ENCODE measurements around the gene DUS2.

DUS2 gene

DNA sequence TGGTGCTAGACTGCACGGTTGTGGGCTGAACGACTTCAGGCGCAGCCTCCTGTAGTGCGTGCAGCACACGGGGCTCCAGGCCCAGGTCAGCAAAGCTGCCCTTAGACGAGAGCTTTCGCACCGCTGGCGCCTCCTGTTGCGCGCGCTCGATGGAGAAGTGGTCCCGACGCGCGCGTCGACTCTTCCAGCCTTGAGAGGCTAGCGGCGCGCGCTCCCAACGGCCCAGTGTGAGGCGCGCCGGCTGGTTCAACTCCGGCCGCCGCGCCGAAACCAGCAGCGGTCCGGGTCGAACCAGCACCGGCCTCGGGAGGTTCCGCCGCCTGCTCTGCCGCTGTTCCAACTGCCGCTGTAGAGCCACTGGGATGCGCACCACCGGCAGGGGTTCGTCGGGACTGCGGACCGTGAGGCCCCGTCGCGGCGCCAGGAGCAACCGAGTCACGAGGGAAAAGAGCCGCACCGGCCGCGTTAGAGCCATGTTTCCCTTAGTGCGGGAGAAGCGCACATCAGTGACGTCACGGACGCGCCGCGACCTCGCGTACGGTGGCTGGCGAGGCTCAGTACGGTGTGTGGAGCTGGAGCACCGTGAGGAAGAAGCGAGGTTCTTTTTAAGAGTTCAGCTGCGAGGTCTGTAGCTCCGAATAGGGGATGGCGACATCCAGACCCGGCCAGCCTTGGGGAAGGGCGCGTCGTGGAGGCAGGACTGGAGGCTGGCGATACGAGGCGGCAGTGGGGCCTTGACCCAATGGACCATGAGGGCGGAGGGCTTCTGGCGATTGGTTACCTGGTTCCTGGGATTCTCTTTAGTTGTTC, at the start of gene DUS2, which contains the start of gene DDX28 (continued):
- TF ChIP-seq SP3 (tag by site-specific recombination; IDR thresholded peaks at IDR 0.05) (peak; percentile 31; the same call in 1 of the 2 replicates), OSR2 (tag by site-specific recombination; IDR thresholded peaks at IDR 0.05) (no peak), ZNF76 (tag by site-specific recombination; IDR thresholded peaks at IDR 0.05; ENCODE audit: borderline replicate concordance, low read depth) (peak; percentile 84), ZNF24 (tag by site-specific recombination; IDR thresholded peaks at IDR 0.05) (peak; percentile 52; the same call in 1 of the 2 replicates), KLF9 (tag by site-specific recombination; IDR thresholded peaks at IDR 0.05; ENCODE audit: low read depth) (peak; percentile 25; the same call in 1 of the 2 replicates), OVOL3 (tag by site-specific recombination; IDR thresholded peaks at IDR 0.05) (peak; percentile 78; the same call in 1 of the 2 replicates), ZNF530 (tag by site-specific recombination; IDR thresholded peaks at IDR 0.05; ENCODE audit: low read depth) (no peak), ZNF596 (tag by site-specific recombination; IDR thresholded peaks at IDR 0.05) (no peak), ZNF121 (tag by site-specific recombination; IDR thresholded peaks at IDR 0.05) (peak; percentile 74), ZSCAN23 (tag by site-specific recombination; IDR thresholded peaks at IDR 0.05) (0 out of 2 replicates have a peak, but pooled peaks have one; percentile 35), ZNF2 (tag by site-specific recombination; IDR thresholded peaks at IDR 0.05) (peak; percentile 91), ZNF175 (tag by site-specific recombination; IDR thresholded peaks at IDR 0.05) (no peak), ZNF394 (tag by site-specific recombination; IDR thresholded peaks at IDR 0.05; ENCODE audit: borderline replicate concordance) (peak; percentile 93), ZNF133 (tag by site-specific recombination; IDR thresholded peaks at IDR 0.05) (no peak), SP7 (tag by site-specific recombination; IDR thresholded peaks at IDR 0.05) (peak; percentile 81), ZNF561 (tag by site-specific recombination; IDR thresholded peaks at IDR 0.05; ENCODE audit: borderline replicate concordance) (peak; percentile 72; the same call in 1 of the 2 replicates), ZNF664 (tag by site-specific recombination; IDR thresholded peaks at IDR 0.05) (no peak)
- TF ChIP-seq, protein P1, sequence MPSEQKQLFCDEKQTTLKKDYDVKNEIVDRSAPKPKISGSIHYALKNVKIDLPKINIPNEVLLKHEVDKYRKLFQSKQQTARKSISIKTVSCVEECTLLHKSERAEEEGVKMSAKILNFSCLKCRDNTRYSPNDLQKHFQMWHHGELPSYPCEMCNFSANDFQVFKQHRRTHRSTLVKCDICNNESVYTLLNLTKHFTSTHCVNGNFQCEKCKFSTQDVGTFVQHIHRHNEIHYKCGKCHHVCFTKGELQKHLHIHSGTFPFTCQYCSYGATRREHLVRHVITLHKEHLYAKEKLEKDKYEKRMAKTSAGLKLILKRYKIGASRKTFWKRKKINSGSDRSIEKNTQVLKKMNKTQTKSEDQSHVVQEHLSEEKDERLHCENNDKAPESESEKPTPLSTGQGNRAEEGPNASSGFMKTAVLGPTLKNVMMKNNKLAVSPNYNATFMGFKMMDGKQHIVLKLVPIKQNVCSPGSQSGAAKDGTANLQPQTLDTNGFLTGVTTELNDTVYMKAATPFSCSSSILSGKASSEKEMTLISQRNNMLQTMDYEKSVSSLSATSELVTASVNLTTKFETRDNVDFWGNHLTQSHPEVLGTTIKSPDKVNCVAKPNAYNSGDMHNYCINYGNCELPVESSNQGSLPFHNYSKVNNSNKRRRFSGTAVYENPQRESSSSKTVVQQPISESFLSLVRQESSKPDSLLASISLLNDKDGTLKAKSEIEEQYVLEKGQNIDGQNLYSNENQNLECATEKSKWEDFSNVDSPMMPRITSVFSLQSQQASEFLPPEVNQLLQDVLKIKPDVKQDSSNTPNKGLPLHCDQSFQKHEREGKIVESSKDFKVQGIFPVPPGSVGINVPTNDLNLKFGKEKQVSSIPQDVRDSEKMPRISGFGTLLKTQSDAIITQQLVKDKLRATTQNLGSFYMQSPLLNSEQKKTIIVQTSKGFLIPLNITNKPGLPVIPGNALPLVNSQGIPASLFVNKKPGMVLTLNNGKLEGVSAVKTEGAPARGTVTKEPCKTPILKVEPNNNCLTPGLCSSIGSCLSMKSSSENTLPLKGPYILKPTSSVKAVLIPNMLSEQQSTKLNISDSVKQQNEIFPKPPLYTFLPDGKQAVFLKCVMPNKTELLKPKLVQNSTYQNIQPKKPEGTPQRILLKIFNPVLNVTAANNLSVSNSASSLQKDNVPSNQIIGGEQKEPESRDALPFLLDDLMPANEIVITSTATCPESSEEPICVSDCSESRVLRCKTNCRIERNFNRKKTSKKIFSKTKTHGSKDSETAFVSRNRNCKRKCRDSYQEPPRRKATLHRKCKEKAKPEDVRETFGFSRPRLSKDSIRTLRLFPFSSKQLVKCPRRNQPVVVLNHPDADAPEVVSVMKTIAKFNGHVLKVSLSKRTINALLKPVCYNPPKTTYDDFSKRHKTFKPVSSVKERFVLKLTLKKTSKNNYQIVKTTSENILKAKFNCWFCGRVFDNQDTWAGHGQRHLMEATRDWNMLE (tag by site-specific recombination; conservative IDR thresholded peaks at IDR 0.05; ENCODE audit: low read depth), result peak; percentile 30; the same call in 1 of the 2 replicates
- TF ChIP-seq, protein P2, sequence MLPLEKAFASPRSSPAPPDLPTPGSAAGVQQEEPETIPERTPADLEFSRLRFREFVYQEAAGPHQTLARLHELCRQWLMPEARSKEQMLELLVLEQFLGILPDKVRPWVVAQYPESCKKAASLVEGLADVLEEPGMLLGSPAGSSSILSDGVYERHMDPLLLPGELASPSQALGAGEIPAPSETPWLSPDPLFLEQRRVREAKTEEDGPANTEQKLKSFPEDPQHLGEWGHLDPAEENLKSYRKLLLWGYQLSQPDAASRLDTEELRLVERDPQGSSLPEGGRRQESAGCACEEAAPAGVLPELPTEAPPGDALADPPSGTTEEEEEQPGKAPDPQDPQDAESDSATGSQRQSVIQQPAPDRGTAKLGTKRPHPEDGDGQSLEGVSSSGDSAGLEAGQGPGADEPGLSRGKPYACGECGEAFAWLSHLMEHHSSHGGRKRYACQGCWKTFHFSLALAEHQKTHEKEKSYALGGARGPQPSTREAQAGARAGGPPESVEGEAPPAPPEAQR (tag by site-specific recombination; IDR thresholded peaks at IDR 0.05), result 0 out of 2 replicates have a peak, but pooled peaks have one; percentile 54
- TF ChIP-seq, protein P3, sequence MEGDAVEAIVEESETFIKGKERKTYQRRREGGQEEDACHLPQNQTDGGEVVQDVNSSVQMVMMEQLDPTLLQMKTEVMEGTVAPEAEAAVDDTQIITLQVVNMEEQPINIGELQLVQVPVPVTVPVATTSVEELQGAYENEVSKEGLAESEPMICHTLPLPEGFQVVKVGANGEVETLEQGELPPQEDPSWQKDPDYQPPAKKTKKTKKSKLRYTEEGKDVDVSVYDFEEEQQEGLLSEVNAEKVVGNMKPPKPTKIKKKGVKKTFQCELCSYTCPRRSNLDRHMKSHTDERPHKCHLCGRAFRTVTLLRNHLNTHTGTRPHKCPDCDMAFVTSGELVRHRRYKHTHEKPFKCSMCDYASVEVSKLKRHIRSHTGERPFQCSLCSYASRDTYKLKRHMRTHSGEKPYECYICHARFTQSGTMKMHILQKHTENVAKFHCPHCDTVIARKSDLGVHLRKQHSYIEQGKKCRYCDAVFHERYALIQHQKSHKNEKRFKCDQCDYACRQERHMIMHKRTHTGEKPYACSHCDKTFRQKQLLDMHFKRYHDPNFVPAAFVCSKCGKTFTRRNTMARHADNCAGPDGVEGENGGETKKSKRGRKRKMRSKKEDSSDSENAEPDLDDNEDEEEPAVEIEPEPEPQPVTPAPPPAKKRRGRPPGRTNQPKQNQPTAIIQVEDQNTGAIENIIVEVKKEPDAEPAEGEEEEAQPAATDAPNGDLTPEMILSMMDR (tag by site-specific recombination; IDR thresholded peaks at IDR 0.05), result peak; percentile 57; the same call in 1 of the 2 replicates
- TF ChIP-seq, protein P4, sequence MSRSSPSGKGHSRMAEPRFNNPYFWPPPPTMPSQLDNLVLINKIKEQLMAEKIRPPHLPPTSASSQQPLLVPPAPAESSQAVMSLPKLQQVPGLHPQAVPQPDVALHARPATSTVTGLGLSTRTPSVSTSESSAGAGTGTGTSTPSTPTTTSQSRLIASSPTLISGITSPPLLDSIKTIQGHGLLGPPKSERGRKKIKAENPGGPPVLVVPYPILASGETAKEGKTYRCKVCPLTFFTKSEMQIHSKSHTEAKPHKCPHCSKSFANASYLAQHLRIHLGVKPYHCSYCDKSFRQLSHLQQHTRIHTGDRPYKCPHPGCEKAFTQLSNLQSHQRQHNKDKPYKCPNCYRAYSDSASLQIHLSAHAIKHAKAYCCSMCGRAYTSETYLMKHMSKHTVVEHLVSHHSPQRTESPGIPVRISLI (tag by site-specific recombination; IDR thresholded peaks at IDR 0.05), result no peak
- TF ChIP-seq, protein P5, sequence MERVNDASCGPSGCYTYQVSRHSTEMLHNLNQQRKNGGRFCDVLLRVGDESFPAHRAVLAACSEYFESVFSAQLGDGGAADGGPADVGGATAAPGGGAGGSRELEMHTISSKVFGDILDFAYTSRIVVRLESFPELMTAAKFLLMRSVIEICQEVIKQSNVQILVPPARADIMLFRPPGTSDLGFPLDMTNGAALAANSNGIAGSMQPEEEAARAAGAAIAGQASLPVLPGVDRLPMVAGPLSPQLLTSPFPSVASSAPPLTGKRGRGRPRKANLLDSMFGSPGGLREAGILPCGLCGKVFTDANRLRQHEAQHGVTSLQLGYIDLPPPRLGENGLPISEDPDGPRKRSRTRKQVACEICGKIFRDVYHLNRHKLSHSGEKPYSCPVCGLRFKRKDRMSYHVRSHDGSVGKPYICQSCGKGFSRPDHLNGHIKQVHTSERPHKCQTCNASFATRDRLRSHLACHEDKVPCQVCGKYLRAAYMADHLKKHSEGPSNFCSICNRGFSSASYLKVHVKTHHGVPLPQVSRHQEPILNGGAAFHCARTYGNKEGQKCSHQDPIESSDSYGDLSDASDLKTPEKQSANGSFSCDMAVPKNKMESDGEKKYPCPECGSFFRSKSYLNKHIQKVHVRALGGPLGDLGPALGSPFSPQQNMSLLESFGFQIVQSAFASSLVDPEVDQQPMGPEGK (tag by site-specific recombination; IDR thresholded peaks at IDR 0.05), result 0 out of 2 replicates have a peak, but pooled peaks have one; percentile 14
- TF ChIP-seq, protein P6, sequence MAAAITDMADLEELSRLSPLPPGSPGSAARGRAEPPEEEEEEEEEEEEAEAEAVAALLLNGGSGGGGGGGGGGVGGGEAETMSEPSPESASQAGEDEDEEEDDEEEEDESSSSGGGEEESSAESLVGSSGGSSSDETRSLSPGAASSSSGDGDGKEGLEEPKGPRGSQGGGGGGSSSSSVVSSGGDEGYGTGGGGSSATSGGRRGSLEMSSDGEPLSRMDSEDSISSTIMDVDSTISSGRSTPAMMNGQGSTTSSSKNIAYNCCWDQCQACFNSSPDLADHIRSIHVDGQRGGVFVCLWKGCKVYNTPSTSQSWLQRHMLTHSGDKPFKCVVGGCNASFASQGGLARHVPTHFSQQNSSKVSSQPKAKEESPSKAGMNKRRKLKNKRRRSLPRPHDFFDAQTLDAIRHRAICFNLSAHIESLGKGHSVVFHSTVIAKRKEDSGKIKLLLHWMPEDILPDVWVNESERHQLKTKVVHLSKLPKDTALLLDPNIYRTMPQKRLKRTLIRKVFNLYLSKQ (tag by site-specific recombination; IDR thresholded peaks at IDR 0.05; ENCODE audit: borderline replicate concordance), result no peak
